MG63 (cell line): ENCODE measurements around the gene ACAT1. TPM values are rescaled to one million over a fixed set of nuclear protein-coding genes. Genes with fewer than 3 reads are reported as not detected.
"Not testable (repeated sequence)": the region's sequence is repeated elsewhere in the genome, so short reads cannot be mapped to it uniquely, and the experiment has no call there.

Experiments used
- DNase-seq: peaks from one replicate; pipeline ENCODE4 v3.0.0-alpha.2; 2020
- H3K27me3 ChIP-seq: fragments of 250-450 bp; sonication (Bioruptor Pico); 2 replicates; pipeline ENCODE4 v1.5.1; 2020; ENCODE audit warnings: mild to moderate bottlenecking, moderate library complexity
- H3K36me3 ChIP-seq: fragments of 250-450 bp; sonication (Bioruptor Pico); 2 replicates; pipeline ENCODE4 v1.5.1; 2020; ENCODE audit warnings: mild to moderate bottlenecking, moderate library complexity
- H3K4me3 ChIP-seq: fragments of 250-450 bp; sonication (Bioruptor Pico); 2 replicates; pipeline ENCODE4 v1.5.1; 2020; ENCODE audit warnings: mild to moderate bottlenecking, moderate library complexity
- H3K9me3 ChIP-seq: fragments of 250-450 bp; sonication (Bioruptor Pico); 2 replicates; pipeline ENCODE4 v1.5.1; 2020; ENCODE audit warnings: mild to moderate bottlenecking, moderate library complexity
- total RNA-seq: library from RNA; depleted of rRNA; stranded (reverse); fragments of >200 nt; shearing (Covaris generic); gene quantifications from 2 replicates; pipeline ENCODE4 v1.2.3, GENCODE V29; 2014; ENCODE audit warnings: low replicate concordance

Gene ACAT1
- total RNA-seq, 1 experiment from 2014 or later = 201 TPM

DNA sequence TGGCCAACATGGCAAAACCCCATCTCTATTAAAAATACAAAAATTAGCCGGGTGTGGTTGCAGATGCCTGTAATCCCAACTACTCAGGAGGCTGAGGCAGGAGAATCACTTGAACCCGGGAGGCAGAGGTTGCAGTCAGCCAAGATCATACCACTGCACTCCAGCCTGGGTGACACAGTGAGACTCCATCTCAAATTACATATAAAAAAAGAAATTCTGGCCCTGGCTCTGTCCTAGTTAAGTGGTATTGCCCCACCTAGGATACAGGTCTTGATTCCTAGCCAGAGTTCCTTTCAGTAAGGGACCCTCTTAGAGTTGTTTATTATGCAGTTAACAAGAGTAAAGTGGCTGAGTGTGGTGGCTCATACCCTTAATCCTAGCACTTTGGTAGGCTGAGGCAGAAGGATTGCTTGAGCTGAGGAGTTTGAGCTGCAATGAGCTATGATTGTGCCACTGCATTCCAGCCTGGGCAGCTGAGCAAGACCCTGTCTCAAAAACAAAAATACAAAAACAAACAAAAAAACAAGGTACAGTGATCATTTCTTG lies 11.7 kb downstream of the ACAT1 start:
- not testable (repeated sequence) for H3K9me3 ChIP-seq, H3K27me3 ChIP-seq, H3K4me3 ChIP-seq, DNase-seq
- H3K36me3 ChIP-seq = peaks cover 46% of the 10 kb centered on the region

DNA sequence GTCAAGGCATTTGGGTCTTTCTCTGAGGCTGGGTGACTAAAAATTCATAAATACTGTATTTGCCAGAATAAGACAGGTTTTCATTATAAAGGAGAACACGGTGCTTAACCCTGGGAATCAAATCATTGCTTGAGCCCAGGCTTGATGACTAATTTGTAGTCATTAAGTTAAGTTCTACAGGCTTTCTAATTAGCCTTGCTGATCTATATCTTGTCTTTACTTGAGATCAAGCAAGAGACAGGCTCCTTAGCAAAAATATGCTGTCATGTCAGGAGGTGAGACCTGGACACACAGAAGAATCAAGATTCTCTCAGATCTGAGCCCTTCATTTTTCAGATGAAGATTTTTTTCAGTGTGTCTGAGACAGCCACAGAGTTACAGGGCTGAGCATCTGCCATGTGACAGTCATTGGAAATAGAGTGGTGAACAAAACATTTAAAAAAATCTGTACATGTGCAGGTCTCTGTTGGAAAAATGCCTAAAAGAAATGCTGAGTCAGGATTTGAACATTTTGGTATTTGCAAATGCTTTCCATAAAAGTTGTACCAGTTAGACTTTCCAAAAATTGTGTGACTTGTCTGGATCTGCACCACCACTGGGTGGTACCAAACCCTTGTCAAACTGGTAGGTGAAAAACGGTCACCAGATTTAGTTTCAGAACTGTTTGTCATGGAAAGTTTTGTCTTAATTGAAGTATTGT lies 14.6 kb downstream of the ACAT1 start:
- no peak for DNase-seq
- Histone ChIP-seq H3K4me3 (no peak overlapping the region), H3K9me3 (no peaks in the 10 kb centered on the region), H3K36me3 (peaks cover 64% of the 10 kb centered on the region), H3K27me3 (no peaks in the 10 kb centered on the region)

DNA sequence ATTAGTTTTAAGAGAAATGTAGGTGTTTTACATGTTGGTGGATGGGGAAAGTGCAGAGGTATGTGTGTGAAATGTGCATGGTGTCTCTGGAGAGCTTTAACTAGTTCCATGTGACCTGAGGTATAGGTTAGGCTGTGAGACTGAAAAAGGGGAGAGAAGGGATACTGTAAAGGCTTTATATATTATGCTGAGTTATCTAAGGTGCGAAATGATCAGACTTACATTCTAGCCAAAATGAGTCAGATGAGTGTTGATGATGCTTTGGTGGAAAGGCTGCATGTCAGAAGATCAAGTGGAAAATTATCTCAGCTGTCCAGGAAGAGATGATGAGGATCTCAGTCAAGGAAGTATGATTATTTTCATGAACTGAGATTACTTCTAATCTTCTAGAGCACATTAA lies 15.8 kb downstream of the ACAT1 start:
- no peaks in the 10 kb centered on the region for H3K9me3 ChIP-seq
- peaks cover 70% of the 10 kb centered on the region for H3K36me3 ChIP-seq
- no peak overlapping the region for H3K4me3 ChIP-seq
- no peaks in the 10 kb centered on the region for H3K27me3 ChIP-seq
- DNase-seq = no peak

DNA sequence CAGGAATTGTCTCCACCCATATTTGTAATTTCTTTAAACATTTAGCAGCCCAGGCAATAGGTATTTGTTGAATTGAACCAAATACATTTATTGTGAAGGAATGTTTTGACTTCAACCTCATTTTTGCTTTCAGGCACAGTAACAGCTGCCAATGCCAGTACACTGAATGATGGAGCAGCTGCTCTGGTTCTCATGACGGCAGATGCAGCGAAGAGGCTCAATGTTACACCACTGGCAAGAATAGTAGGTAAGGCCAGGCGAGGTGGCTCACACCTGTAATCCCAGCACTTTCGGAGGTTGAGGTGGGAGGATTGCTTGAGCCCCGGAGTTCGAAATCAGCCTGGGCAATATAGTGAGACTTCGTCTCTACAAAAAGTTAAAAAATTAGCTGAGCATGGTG lies 20.9 kb downstream of the ACAT1 start:
- Histone ChIP-seq H3K9me3 (no peaks in the 10 kb centered on the region), H3K36me3 (peaks cover 72% of the 10 kb centered on the region), H3K27me3 (no peaks in the 10 kb centered on the region), H3K4me3 (no peak overlapping the region)
- no peak for DNase-seq

DNA sequence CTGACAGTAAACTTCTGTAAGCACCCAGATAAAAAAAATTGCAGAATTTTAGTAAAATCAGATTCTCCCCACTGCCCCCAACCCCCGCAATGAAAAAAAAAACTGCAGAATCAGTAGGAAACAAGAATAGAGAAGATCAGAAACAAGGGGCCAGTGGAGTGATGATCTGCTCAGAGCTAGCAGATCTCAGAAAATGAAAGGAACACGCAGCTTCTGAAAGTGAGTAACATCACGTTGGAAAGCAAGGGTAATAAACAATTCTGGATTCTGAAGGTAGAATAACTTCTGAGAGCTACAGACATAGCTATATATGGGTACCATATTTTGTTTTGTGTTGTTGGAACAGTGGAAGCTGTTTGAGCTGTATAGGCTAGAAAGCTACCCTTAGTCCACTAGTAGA lies 23.2 kb downstream of the ACAT1 start:
- H3K36me3 ChIP-seq = peaks cover 74% of the 10 kb centered on the region
- DNase-seq = no peak
- no peak overlapping the region for H3K4me3 ChIP-seq

DNA sequence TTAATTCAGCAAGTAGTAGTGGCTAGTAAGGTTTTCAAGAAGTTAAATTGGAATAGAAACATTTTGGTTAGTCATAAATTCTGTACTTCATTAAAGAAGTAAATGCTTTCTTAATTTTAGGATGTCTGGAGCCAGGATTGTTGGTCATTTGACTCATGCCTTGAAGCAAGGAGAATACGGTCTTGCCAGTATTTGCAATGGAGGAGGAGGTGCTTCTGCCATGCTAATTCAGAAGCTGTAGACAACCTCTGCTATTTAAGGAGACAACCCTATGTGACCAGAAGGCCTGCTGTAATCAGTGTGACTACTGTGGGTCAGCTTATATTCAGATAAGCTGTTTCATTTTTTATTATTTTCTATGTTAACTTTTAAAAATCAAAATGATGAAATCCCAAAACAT lies 25.8 kb downstream of the ACAT1 start:
- Histone ChIP-seq H3K27me3 (no peaks in the 10 kb centered on the region), H3K36me3 (peaks cover 59% of the 10 kb centered on the region), H3K9me3 (no peaks in the 10 kb centered on the region), H3K4me3 (no peak overlapping the region)
- no peak for DNase-seq

More for the DNA sequence above, 23.2 kb downstream of the ACAT1 start:
- Histone ChIP-seq H3K27me3 (no peaks in the 10 kb centered on the region), H3K9me3 (no peaks in the 10 kb centered on the region)

DNA sequence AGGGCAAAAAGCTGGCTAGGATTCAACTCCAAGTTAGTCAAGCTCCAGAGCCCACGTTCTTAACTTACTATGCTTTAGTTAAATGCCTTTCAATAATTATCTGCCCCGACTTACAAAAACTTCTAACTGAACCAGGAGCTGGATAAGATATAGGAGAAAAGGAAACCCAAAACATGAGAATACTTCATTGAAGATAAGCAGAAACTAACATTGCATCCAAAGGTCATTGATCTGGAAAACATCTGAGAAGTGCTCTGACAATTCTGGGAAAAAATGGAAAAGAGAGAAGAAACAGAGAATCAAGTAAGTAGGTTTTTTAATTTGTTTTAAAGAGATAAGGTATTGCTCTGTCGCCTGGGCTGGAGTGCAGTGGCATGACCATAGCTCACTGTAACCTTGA lies 27.2 kb downstream of the ACAT1 start:
- no peak for DNase-seq
- Histone ChIP-seq H3K36me3 (peaks cover 55% of the 10 kb centered on the region), H3K4me3 (no peak overlapping the region), H3K27me3 (no peaks in the 10 kb centered on the region), H3K9me3 (no peaks in the 10 kb centered on the region)

DNA sequence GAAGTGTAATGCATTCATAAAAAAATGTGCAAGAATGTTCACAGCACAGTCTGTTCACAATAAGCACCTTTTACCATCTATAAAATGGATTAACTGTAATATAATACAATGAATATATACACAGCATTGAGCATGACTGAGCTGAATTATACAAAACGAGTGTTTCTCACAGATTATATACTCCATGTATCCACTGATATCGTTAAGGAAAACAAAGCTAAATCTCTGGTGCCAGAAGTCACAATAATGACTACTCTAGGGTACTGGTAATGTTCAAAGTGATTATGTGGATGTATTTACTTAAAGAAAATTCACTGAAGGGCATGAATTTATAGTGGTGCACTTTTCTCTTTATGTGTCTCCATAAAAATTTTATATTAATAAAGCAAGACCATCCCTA lies 33.2 kb downstream of the ACAT1 start:
- Histone ChIP-seq H3K9me3 (no peaks in the 10 kb centered on the region), H3K36me3 (peaks cover 50% of the 10 kb centered on the region), H3K4me3 (no peak overlapping the region), H3K27me3 (no peaks in the 10 kb centered on the region)
- no peak for DNase-seq

DNA sequence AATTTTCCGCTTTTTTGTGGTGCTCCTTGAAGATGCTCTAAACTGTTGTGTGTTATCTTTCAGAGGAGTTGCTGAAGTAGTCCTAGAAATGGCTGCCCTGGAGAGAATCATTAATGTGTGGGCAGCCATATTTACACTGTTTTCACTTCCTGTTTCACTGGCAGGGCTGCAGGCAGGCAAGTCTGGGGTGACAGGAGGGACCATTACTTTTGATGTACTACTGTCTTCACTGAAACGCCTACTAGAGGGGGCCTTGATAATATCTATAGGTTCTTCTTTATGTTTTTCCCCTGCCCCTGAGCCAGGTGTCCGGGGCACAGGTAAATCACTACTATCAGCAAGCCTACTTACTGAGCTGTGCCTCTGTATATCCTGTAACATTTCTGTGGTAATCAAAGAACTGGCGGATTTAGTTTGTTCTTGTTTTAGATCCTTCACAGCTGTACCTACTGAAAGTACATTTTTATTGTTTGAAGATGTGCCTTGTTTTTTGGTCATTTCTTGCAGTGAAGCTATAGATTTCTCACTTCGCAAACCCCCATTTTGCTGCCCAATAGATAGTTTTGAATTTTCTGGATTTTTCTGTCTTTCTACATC lies 39.7 kb downstream of the ACAT1 start:
- DNase-seq = no peak
- Histone ChIP-seq H3K27me3 (no peaks in the 10 kb centered on the region), H3K36me3 (peaks cover 53% of the 10 kb centered on the region), H3K9me3 (no peaks in the 10 kb centered on the region), H3K4me3 (no peak overlapping the region)

DNA sequence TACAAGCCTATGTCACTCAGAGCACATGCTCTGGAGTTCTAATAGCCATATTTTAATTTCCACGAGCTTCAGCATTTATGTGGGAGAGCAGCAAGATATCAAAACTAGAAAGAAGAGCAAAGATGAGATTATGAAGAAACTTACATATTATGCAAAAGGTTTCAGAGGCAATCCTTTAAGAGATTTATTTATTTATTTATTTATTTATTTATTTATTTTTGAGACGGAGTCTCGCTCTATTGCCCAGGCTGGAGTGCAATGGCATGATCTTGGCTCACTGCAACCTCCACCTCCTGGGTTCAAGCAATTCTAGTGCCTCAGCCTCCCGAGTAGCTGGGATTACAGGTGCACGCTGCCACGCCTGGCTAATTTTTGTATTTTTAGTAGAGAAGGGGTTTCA lies 41.5 kb downstream of the ACAT1 start:
- not testable (repeated sequence) for H3K9me3 ChIP-seq, DNase-seq, H3K27me3 ChIP-seq, H3K4me3 ChIP-seq
- H3K36me3 ChIP-seq = peaks cover 57% of the 10 kb centered on the region

DNA sequence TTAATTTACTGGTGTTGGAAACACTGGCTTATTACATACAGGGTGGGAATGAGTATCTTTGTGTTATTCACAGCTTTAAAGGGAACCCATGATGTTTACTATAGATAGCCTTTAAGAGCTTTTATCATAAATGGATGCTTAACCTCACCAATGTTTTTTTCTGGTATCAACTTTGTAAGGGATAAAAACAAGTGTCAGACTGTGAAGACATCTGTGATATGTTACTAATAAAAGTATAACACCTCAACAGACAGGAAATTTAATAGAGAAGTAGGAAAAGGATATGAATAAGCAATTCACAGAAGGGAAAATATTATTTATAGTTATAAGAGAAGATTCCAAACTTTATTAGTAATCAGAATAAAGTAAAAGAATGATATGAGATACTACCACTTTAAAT lies 46.3 kb downstream of the ACAT1 start:
- no peak for DNase-seq
- H3K4me3 ChIP-seq = no peak overlapping the region
- H3K36me3 ChIP-seq = peaks cover 63% of the 10 kb centered on the region

DNA sequence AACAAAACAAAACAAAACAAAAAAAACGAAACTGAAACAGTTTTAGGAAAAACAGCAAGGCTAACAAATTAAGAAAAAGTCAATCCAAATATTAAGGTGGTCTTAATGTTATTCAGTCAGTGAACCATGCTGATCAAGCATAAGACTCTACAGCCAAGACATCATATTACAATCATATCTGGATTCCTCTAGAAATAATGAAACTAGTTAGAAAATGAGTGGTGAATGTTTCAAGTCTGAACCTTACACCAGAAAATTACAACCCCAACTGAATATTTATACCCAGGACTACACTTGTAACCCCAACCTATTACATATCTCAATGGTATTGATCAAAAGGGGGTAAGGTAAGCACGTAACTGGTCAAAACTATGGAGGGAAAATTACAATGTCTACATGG lies 48.8 kb downstream of the ACAT1 start:
- Histone ChIP-seq H3K27me3 (no peaks in the 10 kb centered on the region), H3K36me3 (peaks cover 59% of the 10 kb centered on the region), H3K4me3 (no peak overlapping the region), H3K9me3 (no peaks in the 10 kb centered on the region)
- DNase-seq = no peak

More for the DNA sequence above, 46.3 kb downstream of the ACAT1 start:
- no peaks in the 10 kb centered on the region for H3K27me3 ChIP-seq
- H3K9me3 ChIP-seq = no peaks in the 10 kb centered on the region

DNA sequence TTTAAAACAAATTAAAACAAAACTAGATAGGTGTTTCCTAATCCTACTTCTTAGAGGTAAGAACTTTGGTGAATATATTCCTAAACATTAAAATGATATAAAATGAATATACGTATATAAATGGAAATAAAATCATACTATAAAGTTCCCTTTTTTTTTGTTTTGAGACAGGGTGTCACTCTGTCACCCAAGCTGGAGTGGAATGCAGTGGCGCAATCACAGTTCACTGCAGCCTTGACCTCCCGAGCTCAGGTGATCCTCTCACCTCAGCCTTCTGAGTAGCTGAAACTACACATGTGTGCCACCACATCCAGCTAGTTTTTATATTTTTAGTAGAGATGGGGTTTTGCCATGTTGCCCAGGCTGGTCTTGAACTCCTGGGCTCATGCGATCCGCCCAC lies 56.2 kb downstream of the ACAT1 start:
- Histone ChIP-seq H3K36me3 (peaks cover 29% of the 10 kb centered on the region), H3K9me3 (no peaks in the 10 kb centered on the region), H3K4me3 (no peak overlapping the region), H3K27me3 (no peaks in the 10 kb centered on the region)
- no peak for DNase-seq

DNA sequence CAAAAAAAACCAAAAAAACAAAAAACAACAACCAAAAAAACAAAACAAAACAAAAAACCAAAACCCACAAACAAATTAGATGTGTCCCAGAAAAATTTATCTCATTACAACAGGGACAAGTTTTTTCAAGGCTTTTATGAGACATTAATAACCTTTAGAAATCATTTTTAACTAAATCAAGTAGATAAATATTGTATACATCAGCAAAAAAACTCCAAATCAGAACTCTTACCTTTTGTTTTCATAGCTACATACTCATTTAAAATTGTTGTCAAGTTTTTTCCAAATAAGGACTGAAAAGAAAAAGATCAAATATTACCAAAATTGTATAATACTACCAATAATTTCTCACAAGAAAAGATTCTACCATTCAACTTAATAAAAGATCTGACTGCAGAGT lies 72.4 kb downstream of the ACAT1 start:
- peaks cover 34% of the 10 kb centered on the region for H3K36me3 ChIP-seq
- no peaks in the 10 kb centered on the region for H3K27me3 ChIP-seq
- H3K4me3 ChIP-seq = no peak overlapping the region
- DNase-seq = no peak
- H3K9me3 ChIP-seq = no peaks in the 10 kb centered on the region

DNA sequence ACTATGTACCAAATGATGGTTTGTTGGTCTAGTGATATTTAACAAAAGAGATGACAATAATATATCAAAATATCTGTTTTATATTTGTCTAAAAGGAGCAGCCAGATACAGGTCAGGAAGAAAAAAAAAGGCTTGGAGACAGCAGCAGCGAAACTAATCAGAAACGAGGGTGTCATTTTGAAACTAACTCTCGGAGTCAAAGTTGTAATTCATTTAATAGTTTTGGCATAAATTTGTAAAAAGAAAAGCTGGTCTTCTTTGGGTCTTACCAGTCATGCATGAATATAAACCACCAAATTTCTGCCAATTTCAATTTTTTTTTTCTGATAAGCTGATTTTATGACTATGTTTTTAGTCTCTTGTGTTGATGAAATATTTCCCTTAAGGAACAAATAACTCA lies 75.5 kb downstream of the ACAT1 start:
- Histone ChIP-seq H3K9me3 (no peaks in the 10 kb centered on the region), H3K36me3 (peaks cover 25% of the 10 kb centered on the region), H3K27me3 (no peaks in the 10 kb centered on the region), H3K4me3 (no peak overlapping the region)
- no peak for DNase-seq
